Measurements from ENCODE around the gene MPP2. TPM values are rescaled to one million over a fixed set of nuclear protein-coding genes. Genes with fewer than 3 reads are reported as not detected.

The MPP2 gene
- polyA plus RNA-seq, 1 donor: 2.6 TPM

Other genes with a start within 250 kb of the MPP2 start
- 10.4 TPM for gene MEOX1, start 245.6 kb downstream of the MPP2 start, polyA plus RNA-seq (ENCODE audit: insufficient read length)
- gene SOST, start 148.7 kb downstream of the MPP2 start, polyA plus RNA-seq (ENCODE audit: insufficient read length): not detected
- 74.0 TPM for gene DUSP3, start 128.6 kb downstream of the MPP2 start, polyA plus RNA-seq (ENCODE audit: insufficient read length)
- gene CFAP97D1, start 127.1 kb downstream of the MPP2 start, polyA plus RNA-seq (ENCODE audit: insufficient read length): 0.05 TPM
- 4.4 TPM for gene MPP3, start 74.4 kb downstream of the MPP2 start, polyA plus RNA-seq (ENCODE audit: insufficient read length)
- 2.1 TPM for gene CD300LG, start 60.4 kb downstream of the MPP2 start, polyA plus RNA-seq (ENCODE audit: insufficient read length)
- not detected for gene PPY, start 34.9 kb upstream of the MPP2 start, polyA plus RNA-seq (ENCODE audit: insufficient read length)
- gene PYY, start 46.4 kb upstream of the MPP2 start, polyA plus RNA-seq (ENCODE audit: insufficient read length): not detected
- 0.48 TPM for gene NAGS, start 97.1 kb upstream of the MPP2 start, polyA plus RNA-seq (ENCODE audit: insufficient read length)
- 32.6 TPM for gene TMEM101, start 107.4 kb upstream of the MPP2 start, polyA plus RNA-seq (ENCODE audit: insufficient read length)
- 26.7 TPM for gene LSM12, start 159.1 kb upstream of the MPP2 start, polyA plus RNA-seq (ENCODE audit: insufficient read length)
- gene G6PC3, start 163.2 kb upstream of the MPP2 start, polyA plus RNA-seq (ENCODE audit: insufficient read length): 35.0 TPM
- gene HDAC5, start 216.1 kb upstream of the MPP2 start, polyA plus RNA-seq (ENCODE audit: insufficient read length): 60.7 TPM
- gene HROB, start 234.4 kb upstream of the MPP2 start, polyA plus RNA-seq (ENCODE audit: insufficient read length): 2.4 TPM